Measurements from ENCODE around the gene MAPK8IP3.

Gene MAPK8IP3

GRCh38 chr16:1773703-1774447 is 67.9 kb downstream of the MAPK8IP3 start:
- Histone ChIP-seq H3K4me3 (ENCODE audit: low read length, poor library complexity, severe bottlenecking) (peak overlapping the region; percentile 95), H3K9ac (ENCODE audit: low read depth, low read length, poor library complexity, severe bottlenecking) (peak overlapping the region; percentile 86), H4K20me1 (ENCODE audit: insufficient read depth, low read length, poor library complexity, severe bottlenecking) (peaks cover 10% of the 10 kb centered on the region), H3F3A (ENCODE audit: low read depth) (no peaks in the 10 kb centered on the region), H3K27me3 (ENCODE audit: insufficient read depth, low read length, poor library complexity, severe bottlenecking) (no peaks in the 10 kb centered on the region), H2AFZ (ENCODE audit: low read length) (peak overlapping the region; percentile 64; the same call in 1 of the 2 replicates), H3K9me3 (ENCODE audit: insufficient read depth, low read depth, low read length) (no peaks in the 10 kb centered on the region), H3K9me2 (replicated peaks; ENCODE audit: low read depth, low read length) (no peaks in the 10 kb centered on the region), H3K79me2 (ENCODE audit: insufficient read depth, low read length) (peaks cover 23% of the 10 kb centered on the region; the same call in 1 of the 2 replicates), H3K4me2 (ENCODE audit: low read depth, low read length, poor library complexity, severe bottlenecking) (peak overlapping the region; percentile 83), H3K36me3 (ENCODE audit: insufficient read depth, low read length) (no peaks in the 10 kb centered on the region), H3K4me1 (ENCODE audit: insufficient read depth, low read length, poor library complexity, severe bottlenecking) (no peaks in the 10 kb centered on the region)
- TF ChIP-seq EZH2phosphoT487 (IDR thresholded peaks at IDR 0.05; ENCODE audit: borderline replicate concordance) (no peak), CTCF (conservative IDR thresholded peaks at IDR 0.05; ENCODE audit: low read length) (no peak)

GRCh38 chr16:1774448-1774780 is 68.4 kb downstream of the MAPK8IP3 start:
- no peaks in the 10 kb centered on the region for H3K36me3 ChIP-seq (ENCODE audit: insufficient read depth, low read length)
- H3K4me3 ChIP-seq (ENCODE audit: low read length, poor library complexity, severe bottlenecking): peak overlapping the region; percentile 95

GRCh38 chr16:1775006-1775845 is 69.2 kb downstream of the MAPK8IP3 start:
- H3K36me3 ChIP-seq (ENCODE audit: insufficient read depth, low read length): no peaks in the 10 kb centered on the region

More at GRCh38 chr16:1774448-1774780, 68.4 kb downstream of the MAPK8IP3 start:
- Histone ChIP-seq H3K4me2 (ENCODE audit: low read depth, low read length, poor library complexity, severe bottlenecking) (peak overlapping the region; percentile 83), H3F3A (ENCODE audit: low read depth) (no peaks in the 10 kb centered on the region), H3K79me2 (ENCODE audit: insufficient read depth, low read length) (peaks cover 23% of the 10 kb centered on the region; the same call in 1 of the 2 replicates), H2AFZ (ENCODE audit: low read length) (no peak overlapping the region), H3K9me3 (ENCODE audit: insufficient read depth, low read depth, low read length) (no peaks in the 10 kb centered on the region), H3K27me3 (ENCODE audit: insufficient read depth, low read length, poor library complexity, severe bottlenecking) (no peaks in the 10 kb centered on the region), H3K9me2 (replicated peaks; ENCODE audit: low read depth, low read length) (no peaks in the 10 kb centered on the region), H4K20me1 (ENCODE audit: insufficient read depth, low read length, poor library complexity, severe bottlenecking) (peaks cover 10% of the 10 kb centered on the region), H3K4me1 (ENCODE audit: insufficient read depth, low read length, poor library complexity, severe bottlenecking) (no peaks in the 10 kb centered on the region), H3K9ac (ENCODE audit: low read depth, low read length, poor library complexity, severe bottlenecking) (peak overlapping the region; percentile 86)
- no peak for TF ChIP-seq EZH2phosphoT487 (IDR thresholded peaks at IDR 0.05; ENCODE audit: borderline replicate concordance)
- no peak for TF ChIP-seq CTCF (conservative IDR thresholded peaks at IDR 0.05; ENCODE audit: low read length)

More at GRCh38 chr16:1775006-1775845, 69.2 kb downstream of the MAPK8IP3 start:
- no peaks in the 10 kb centered on the region for H3K27me3 ChIP-seq (ENCODE audit: insufficient read depth, low read length, poor library complexity, severe bottlenecking)
- H3K9ac ChIP-seq (ENCODE audit: low read depth, low read length, poor library complexity, severe bottlenecking): no peak overlapping the region
- no peak overlapping the region for H3K4me3 ChIP-seq (ENCODE audit: low read length, poor library complexity, severe bottlenecking)
- no peaks in the 10 kb centered on the region for H3K4me1 ChIP-seq (ENCODE audit: insufficient read depth, low read length, poor library complexity, severe bottlenecking)
- peaks cover 26% of the 10 kb centered on the region; the same call in 1 of the 2 replicates for H3K79me2 ChIP-seq (ENCODE audit: insufficient read depth, low read length)
- no peaks in the 10 kb centered on the region for H3K9me3 ChIP-seq (ENCODE audit: insufficient read depth, low read depth, low read length)
- TF ChIP-seq EZH2phosphoT487 (IDR thresholded peaks at IDR 0.05; ENCODE audit: borderline replicate concordance) (no peak), CTCF (conservative IDR thresholded peaks at IDR 0.05; ENCODE audit: low read length) (no peak)
- H3K4me2 ChIP-seq (ENCODE audit: low read depth, low read length, poor library complexity, severe bottlenecking): no peak overlapping the region
- peaks cover 10% of the 10 kb centered on the region for H4K20me1 ChIP-seq (ENCODE audit: insufficient read depth, low read length, poor library complexity, severe bottlenecking)
- H3K9me2 ChIP-seq (replicated peaks; ENCODE audit: low read depth, low read length): no peaks in the 10 kb centered on the region
- no peaks in the 10 kb centered on the region for H3F3A ChIP-seq (ENCODE audit: low read depth)
- no peak overlapping the region for H2AFZ ChIP-seq (ENCODE audit: low read length)

Data from Loucy (cell line).